IMR-90 (cell line): Measurements from ENCODE around the gene KRT6B.

ENCODE experiments used
- ELK1 ChIP-seq: fragments of 150-350 bp; IDR thresholded peaks from 2 replicates; pipeline ENCODE4 v1.6.1; 2016; ENCODE audit warnings: low read depth, mild to moderate bottlenecking, low read length, moderate library complexity, borderline replicate concordance
- TF ChIP-seq, protein P1 (sequence below): conservative IDR thresholded peaks from 2 replicates; pipeline ENCODE4 v1.5.1; 2012; ENCODE audit warnings: mild to moderate bottlenecking, low read depth, low read length, improper control_type of control experiment

- no peak for TF ChIP-seq ELK1
- TF ChIP-seq, protein P1, sequence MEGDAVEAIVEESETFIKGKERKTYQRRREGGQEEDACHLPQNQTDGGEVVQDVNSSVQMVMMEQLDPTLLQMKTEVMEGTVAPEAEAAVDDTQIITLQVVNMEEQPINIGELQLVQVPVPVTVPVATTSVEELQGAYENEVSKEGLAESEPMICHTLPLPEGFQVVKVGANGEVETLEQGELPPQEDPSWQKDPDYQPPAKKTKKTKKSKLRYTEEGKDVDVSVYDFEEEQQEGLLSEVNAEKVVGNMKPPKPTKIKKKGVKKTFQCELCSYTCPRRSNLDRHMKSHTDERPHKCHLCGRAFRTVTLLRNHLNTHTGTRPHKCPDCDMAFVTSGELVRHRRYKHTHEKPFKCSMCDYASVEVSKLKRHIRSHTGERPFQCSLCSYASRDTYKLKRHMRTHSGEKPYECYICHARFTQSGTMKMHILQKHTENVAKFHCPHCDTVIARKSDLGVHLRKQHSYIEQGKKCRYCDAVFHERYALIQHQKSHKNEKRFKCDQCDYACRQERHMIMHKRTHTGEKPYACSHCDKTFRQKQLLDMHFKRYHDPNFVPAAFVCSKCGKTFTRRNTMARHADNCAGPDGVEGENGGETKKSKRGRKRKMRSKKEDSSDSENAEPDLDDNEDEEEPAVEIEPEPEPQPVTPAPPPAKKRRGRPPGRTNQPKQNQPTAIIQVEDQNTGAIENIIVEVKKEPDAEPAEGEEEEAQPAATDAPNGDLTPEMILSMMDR: no peak
Measured at GRCh38 chr12:52419656-52420055, 32.3 kb downstream of the KRT6B start.
